ENCODE data around the gene WDR1. TPM values are rescaled to one million over a fixed set of nuclear protein-coding genes. Genes with fewer than 3 reads are reported as not detected.

WDR1 gene
- total and polyA plus RNA-seq, 10 of the 15 experiments (the other 5 are each of a cell fraction or from before 2014, with no cell fraction given), result 28.5 to 397 (median 290) TPM

GRCh38 chr4:10096978-10097335 is 19.6 kb downstream of the WDR1 start:
- FAIRE-seq, result no peak
- Histone ChIP-seq H4K20me1 (ENCODE audit: control insufficient read depth, insufficient read depth) (peaks cover 19% of the 10 kb centered on the region), H3K27me3 (replicated peaks in 1 of 2; ENCODE audit: control insufficient read depth in 2 of 2, insufficient read depth in 2 of 2, low read length in 1 of 2) (no peaks in the 10 kb centered on the region), H3K4me2 (ENCODE audit: control insufficient read depth, insufficient read depth) (no peak overlapping the region), H3K36me3 (ENCODE audit: control insufficient read depth in 2 of 2, insufficient read depth in 2 of 2, low read length in 1 of 2) (peaks cover 54 to 89% of the 10 kb centered on the region in 2 experiments), H3K27ac (ENCODE audit: control insufficient read depth, insufficient read depth) (peak overlapping the region; percentile 76), H3K4me3 (no peak overlapping the region), H3K9me3 (replicated peaks; ENCODE audit: control insufficient read depth, insufficient read depth, low read length) (no peaks in the 10 kb centered on the region), H3K4me1 (ENCODE audit: control insufficient read depth, insufficient read depth, low read length) (peaks cover 40% of the 10 kb centered on the region), H3K79me2 (ENCODE audit: control insufficient read depth, insufficient read depth, low read length) (peaks cover 48% of the 10 kb centered on the region), H3K9ac (ENCODE audit: control insufficient read depth, insufficient read depth, low read length) (no peak overlapping the region), H2AFZ (ENCODE audit: control insufficient read depth, low read depth, low read length) (no peak overlapping the region)
- in situ Hi-C loops (cut with MboI), result no loop called here
- SMC1A ChIA-PET (ENCODE audit: uncharacterized antibody, unreplicated experiment), result interaction anchor here (1.3 kb wide), 1 partner anchor 21 kb away, joined by 7 read pairs; no protein-coding TSS in a partner anchor
- no TSS peak for BruUV-seq (replicated peaks)
- POLR2A ChIA-PET, result interaction anchor here (3.8 kb wide), 1 partner anchor 22 kb away, joined by 32 read pairs; the partner anchor contains the start of gene WDR1
- intact Hi-C loops (cut with micrococcal nuclease; ENCODE audit: unreplicated experiment), result no loop called here
- RAD21 ChIA-PET (ENCODE audit: unreplicated experiment), result interaction anchor here (2.2 kb wide), 1 partner anchor 20 kb away, joined by 12 read pairs; the partner anchor contains the start of gene WDR1
- no peak for TF ChIP-seq NBN (IDR thresholded peaks at IDR 0.05)
- TF ChIP-seq POLR2AphosphoS5 (IDR thresholded peaks at IDR 0.05; ENCODE audit: low read length), result 0 out of 2 replicates have a peak, but pooled peaks have one; percentile 13
- CTCF ChIA-PET, result interaction anchor here (1.0 kb wide), 1 partner anchor 9 kb away, joined by 3 read pairs; no protein-coding TSS in a partner anchor
- 74% methylated on average over 9 of the region's 9 CpGs for WGBS (ENCODE audit: insufficient coverage, insufficient replicate concordance, low lambda C conversion rate, missing lambda C conversion rate)
- no peak for ATAC-seq
- no peak for DNase-seq (ENCODE audit: low read depth, low spot score)

GRCh38 chr4:10096201-10096977 is 20.2 kb downstream of the WDR1 start:
- Histone ChIP-seq H3K4me3 (no peak overlapping the region), H3K79me2 (ENCODE audit: control insufficient read depth, insufficient read depth, low read length) (peaks cover 50% of the 10 kb centered on the region), H3K4me2 (ENCODE audit: control insufficient read depth, insufficient read depth) (peak overlapping the region; percentile 21; the same call in 1 of the 2 replicates), H3K9me3 (replicated peaks; ENCODE audit: control insufficient read depth, insufficient read depth, low read length) (no peaks in the 10 kb centered on the region), H3K27me3 (replicated peaks in 1 of 2; ENCODE audit: control insufficient read depth in 2 of 2, insufficient read depth in 2 of 2, low read length in 1 of 2) (no peaks in the 10 kb centered on the region), H4K20me1 (ENCODE audit: control insufficient read depth, insufficient read depth) (peaks cover 17% of the 10 kb centered on the region), H3K36me3 (ENCODE audit: control insufficient read depth in 2 of 2, insufficient read depth in 2 of 2, low read length in 1 of 2) (peaks cover 57 to 89% of the 10 kb centered on the region in 2 experiments), H3K27ac (ENCODE audit: control insufficient read depth, insufficient read depth) (peak overlapping the region; percentile 76), H3K4me1 (ENCODE audit: control insufficient read depth, insufficient read depth, low read length) (peaks cover 40% of the 10 kb centered on the region), H3K9ac (ENCODE audit: control insufficient read depth, insufficient read depth, low read length) (peak overlapping the region; percentile 38; the same call in 1 of the 2 replicates), H2AFZ (ENCODE audit: control insufficient read depth, low read depth, low read length) (no peak overlapping the region)
- FAIRE-seq (peak; percentile 83), ATAC-seq (peak; percentile 79), DNase-seq (ENCODE audit: low read depth, low spot score) (peak; percentile 60)
- SMC1A ChIA-PET (ENCODE audit: uncharacterized antibody, unreplicated experiment), result interaction anchor here (1.3 kb wide), 1 partner anchor 22 kb away, joined by 7 read pairs; no protein-coding TSS in a partner anchor
- RAD21 ChIA-PET (ENCODE audit: unreplicated experiment), result interaction anchor here (0.8 to 2.2 kb wide), 2 partner anchors 21 to 23 kb away, joined by 4 to 12 read pairs; partner anchors contain the start of gene WDR1
- no TSS peak for BruUV-seq (replicated peaks)
- CTCF ChIA-PET, result interaction anchor here (0.8 to 1.0 kb wide), 2 partner anchors 10 to 22 kb away, joined by 3 read pairs; no protein-coding TSS in a partner anchor
- in situ Hi-C loops (cut with MboI) (no loop called here), intact Hi-C loops (cut with micrococcal nuclease; ENCODE audit: unreplicated experiment) (no loop called here)
- 19% methylated on average over 17 of the region's 17 CpGs for WGBS (ENCODE audit: insufficient coverage, insufficient replicate concordance, low lambda C conversion rate, missing lambda C conversion rate)
- POLR2A ChIA-PET, result interaction anchor here (1.0 to 3.8 kb wide), 3 partner anchors 12 to 25 kb away, joined by 3 to 32 read pairs (median 3); partner anchors contain the start of gene WDR1
- TF ChIP-seq IRF4 (IDR thresholded peaks at IDR 0.05; ENCODE audit: low read depth, low read length) (0 out of 2 replicates have a peak, but pooled peaks have one; percentile 18), POU2F2 (IDR thresholded peaks at IDR 0.05; ENCODE audit: borderline replicate concordance, low read depth, low read length) (0 out of 3 replicates have a peak, but pooled peaks have one; percentile 26), NBN (IDR thresholded peaks at IDR 0.05) (0 out of 2 replicates have a peak, but pooled peaks have one; percentile 50), BACH1 (IDR thresholded peaks at IDR 0.05; ENCODE audit: borderline replicate concordance) (peak; percentile 76), CBFB (IDR thresholded peaks at IDR 0.05; ENCODE audit: low read depth) (peak; percentile 68; the same call in 1 of the 2 replicates), YY1 (IDR thresholded peaks at IDR 0.05; ENCODE audit: low read depth, low read length) (0 out of 2 replicates have a peak, but pooled peaks have one; percentile 17)
- TF ChIP-seq, protein P1, sequence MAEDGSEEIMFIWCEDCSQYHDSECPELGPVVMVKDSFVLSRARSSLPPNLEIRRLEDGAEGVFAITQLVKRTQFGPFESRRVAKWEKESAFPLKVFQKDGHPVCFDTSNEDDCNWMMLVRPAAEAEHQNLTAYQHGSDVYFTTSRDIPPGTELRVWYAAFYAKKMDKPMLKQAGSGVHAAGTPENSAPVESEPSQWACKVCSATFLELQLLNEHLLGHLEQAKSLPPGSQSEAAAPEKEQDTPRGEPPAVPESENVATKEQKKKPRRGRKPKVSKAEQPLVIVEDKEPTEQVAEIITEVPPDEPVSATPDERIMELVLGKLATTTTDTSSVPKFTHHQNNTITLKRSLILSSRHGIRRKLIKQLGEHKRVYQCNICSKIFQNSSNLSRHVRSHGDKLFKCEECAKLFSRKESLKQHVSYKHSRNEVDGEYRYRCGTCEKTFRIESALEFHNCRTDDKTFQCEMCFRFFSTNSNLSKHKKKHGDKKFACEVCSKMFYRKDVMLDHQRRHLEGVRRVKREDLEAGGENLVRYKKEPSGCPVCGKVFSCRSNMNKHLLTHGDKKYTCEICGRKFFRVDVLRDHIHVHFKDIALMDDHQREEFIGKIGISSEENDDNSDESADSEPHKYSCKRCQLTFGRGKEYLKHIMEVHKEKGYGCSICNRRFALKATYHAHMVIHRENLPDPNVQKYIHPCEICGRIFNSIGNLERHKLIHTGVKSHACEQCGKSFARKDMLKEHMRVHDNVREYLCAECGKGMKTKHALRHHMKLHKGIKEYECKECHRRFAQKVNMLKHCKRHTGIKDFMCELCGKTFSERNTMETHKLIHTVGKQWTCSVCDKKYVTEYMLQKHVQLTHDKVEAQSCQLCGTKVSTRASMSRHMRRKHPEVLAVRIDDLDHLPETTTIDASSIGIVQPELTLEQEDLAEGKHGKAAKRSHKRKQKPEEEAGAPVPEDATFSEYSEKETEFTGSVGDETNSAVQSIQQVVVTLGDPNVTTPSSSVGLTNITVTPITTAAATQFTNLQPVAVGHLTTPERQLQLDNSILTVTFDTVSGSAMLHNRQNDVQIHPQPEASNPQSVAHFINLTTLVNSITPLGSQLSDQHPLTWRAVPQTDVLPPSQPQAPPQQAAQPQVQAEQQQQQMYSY (CRISPR knock-in tag; IDR thresholded peaks at IDR 0.05), result no peak
- TF ChIP-seq, protein P2, sequence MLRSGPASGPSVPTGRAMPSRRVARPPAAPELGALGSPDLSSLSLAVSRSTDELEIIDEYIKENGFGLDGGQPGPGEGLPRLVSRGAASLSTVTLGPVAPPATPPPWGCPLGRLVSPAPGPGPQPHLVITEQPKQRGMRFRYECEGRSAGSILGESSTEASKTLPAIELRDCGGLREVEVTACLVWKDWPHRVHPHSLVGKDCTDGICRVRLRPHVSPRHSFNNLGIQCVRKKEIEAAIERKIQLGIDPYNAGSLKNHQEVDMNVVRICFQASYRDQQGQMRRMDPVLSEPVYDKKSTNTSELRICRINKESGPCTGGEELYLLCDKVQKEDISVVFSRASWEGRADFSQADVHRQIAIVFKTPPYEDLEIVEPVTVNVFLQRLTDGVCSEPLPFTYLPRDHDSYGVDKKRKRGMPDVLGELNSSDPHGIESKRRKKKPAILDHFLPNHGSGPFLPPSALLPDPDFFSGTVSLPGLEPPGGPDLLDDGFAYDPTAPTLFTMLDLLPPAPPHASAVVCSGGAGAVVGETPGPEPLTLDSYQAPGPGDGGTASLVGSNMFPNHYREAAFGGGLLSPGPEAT (IDR thresholded peaks at IDR 0.05; ENCODE audit: low read depth), result peak; percentile 43; the same call in 1 of the 2 replicates

Measured in GM12878 (cell line).